Effector CD4-positive, alpha-beta T cell (primary cell): ENCODE measurements around the gene FBXO11.
"Not testable (repeated sequence)": the region's sequence is repeated elsewhere in the genome, so short reads cannot be mapped to it uniquely, and the experiment has no call there.

ENCODE experiments used
- DNase-seq: peaks from one replicate; pipeline ENCODE4 v3.0.0-alpha.2; 2020

The FBXO11 gene

DNA sequence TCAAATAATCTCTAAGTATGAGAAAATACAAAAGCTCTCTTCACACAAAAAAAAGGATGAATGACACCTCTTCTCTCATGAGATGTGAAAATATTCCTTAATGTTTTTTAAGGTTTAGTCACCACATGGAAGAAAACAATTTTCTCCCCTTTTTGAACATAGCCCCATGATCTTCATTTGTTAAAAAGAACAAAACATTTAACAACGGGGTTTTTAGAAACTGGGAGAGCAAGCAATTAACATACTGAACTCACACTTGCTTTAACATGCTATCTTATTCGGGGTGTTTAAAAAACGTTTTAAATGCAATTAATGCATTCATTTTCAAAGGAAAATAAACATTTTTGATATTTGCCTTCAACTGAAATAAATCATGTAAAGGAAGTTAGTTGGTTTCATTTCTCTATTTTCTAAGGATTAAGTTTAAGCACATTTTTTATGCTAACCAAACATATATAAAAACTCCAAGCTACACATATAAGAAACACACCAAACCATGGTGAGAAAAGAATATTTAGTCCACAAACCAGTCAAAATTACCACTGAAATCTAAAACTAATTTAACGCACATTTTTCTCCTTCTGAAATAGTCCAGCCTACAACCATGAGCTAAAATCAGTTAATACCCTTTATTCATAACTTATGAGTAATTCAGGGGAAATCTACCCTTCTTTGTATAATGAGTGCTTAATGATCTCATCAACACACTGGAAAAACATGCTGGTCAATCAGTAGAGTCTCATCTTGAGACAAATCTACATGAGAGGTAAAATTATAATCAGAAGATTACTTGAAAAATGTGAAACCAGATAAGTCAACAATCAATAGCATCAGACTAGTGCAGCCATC is 8.2 kb downstream of the FBXO11 start:
- DNase-seq = no peak

DNA sequence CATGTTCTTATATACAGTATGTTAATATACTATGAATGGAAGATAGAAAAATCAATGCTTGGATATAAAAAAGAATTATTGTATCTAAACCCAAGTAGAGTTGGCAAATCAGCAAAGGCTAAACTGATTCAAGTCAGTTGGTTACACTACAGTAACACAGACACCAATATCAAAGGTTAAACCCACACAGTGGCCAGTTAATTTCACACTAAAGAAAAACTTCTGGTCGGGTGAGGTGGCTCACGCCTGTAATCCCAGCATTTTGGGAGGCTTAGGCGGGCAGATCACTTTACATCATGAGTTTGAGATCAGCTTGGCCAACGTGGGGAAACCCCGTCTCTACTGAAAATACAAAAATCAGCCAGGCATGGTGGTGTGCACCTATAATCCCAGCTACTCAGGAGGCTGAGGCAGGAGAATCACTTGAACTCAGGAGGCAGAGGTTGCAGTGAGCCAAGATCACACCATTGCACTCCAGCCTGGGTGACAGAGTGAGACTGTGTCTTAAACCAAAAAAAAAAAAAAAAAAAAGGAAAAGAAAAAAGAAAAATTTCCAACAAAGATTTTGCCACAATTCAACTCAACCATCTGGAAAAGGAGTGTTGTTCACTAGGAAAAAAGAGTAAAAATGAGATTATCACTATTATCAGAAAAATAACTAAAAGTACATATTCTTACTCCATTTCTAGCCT is 9.0 kb downstream of the FBXO11 start:
- not testable (repeated sequence) for DNase-seq

- no peak for DNase-seq
Observed at GRCh38 chr2:47896450-47896968, 9.8 kb downstream of the FBXO11 start.

GRCh38 chr2:47893771-47894170 is 12.5 kb downstream of the FBXO11 start:
- DNase-seq = no peak

DNA sequence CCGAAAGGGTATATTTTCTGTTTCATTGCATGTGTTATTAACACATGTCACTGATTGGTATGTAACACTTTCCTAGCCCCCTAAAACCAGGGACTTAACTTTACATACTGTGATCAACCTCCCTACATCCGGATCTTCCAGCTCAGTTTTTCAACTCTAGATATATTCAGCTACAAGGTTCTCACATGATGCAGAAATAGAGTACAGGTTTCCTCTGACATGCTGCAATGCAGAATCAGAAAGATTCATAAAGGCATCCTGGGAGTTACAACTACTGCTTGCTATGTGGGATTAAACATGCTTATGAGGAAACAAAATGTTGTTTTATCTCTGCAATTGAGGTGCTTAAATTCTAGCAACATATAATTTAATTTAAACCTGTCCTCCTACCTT is 14.0 kb downstream of the FBXO11 start:
- no peak for DNase-seq

GRCh38 chr2:47891369-47892337 is 14.6 kb downstream of the FBXO11 start:
- no peak for DNase-seq

- DNase-seq = no peak
Observed at GRCh38 chr2:47890711-47891368, 15.5 kb downstream of the FBXO11 start.

DNA sequence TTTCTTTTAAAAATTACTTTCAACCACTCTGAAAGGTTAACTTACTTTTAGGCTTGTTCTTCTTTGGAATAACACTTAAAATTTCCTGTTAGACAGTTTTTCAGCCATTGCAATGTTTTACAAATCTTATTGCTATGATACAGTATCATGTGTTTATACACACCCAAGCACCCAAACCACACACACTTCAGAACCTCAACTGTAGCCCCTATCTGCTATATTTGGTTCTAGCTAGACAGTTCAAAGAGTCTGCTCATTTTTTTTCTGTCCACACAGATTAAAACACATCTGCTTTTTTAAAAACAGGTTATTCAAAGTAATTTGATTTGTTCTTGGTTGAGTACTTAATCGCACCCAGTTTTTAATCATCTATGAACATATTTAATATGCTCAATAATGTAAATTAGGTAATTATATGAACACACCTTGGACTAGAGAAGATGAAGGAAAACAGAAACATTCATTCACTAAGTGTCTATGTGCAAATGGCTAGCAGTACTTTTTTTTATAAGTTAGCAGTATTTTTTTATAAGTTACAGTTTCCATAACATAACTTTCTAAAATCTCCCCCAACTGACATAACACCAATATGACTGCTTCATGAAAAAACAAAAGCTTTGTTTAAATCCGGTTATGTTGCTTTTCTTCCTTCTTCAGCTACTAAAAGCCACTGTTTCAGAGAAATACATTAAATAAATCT is 17.6 kb downstream of the FBXO11 start:
- peak; percentile 10 for DNase-seq

- no peak for DNase-seq
Observed at GRCh38 chr2:47876912-47877311, 29.4 kb downstream of the FBXO11 start.

DNA sequence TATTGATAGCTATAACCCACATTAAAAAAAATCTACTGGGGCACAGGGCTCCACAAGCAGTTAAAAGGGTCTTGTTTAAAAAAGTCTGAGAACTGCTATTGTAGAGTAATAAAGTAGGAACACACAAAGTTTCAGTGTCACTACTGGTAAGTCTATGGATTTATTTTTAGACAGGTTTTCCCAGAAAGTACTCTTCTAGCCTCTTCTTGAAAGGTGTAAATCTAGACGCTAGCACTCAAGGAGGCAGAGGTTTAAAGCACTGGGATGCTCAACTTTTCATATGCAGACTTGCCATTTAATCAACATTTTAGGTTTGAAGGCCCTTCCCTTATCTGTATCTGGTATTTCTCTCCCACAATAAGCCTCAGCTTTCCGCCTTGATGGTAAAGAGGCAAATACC is 33.4 kb downstream of the FBXO11 start:
- no peak for DNase-seq

- no peak for DNase-seq
Observed at GRCh38 chr2:47870641-47871540, 35.4 kb downstream of the FBXO11 start.

DNA sequence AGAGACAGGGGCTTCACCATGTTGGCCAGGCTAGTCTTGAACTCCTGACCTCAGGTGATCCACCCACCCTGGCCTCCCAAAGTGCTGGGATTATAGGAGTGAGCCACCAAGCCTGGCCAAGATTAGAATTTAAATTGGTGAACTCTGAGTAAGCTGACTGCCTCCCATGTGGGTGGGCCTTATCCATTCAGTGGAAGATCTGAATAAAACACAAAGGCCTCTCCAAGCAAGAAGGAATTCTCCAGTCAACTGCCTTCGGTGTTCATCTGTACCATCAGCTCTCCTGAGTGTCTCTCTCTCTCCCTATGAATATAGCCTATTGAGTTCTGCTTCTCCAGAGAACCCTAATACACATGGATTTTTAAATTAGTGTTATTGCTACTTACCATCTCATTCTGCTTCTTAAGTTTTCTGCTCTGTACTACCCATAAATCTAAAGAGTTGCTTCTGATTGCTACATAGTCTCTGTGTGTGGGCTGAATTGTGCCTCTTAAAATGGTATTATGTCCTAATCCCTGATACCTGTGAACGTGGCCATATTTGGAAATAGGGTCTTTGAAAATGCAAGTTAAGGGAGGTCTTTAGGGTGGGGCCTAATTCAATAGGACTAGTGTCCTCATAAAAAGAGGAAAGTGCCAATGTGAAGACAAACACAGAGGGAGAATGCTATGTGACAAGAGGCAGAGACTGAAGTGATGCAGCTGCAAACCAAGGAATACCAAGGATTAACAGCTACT is 36.3 kb downstream of the FBXO11 start:
- DNase-seq = no peak

DNA sequence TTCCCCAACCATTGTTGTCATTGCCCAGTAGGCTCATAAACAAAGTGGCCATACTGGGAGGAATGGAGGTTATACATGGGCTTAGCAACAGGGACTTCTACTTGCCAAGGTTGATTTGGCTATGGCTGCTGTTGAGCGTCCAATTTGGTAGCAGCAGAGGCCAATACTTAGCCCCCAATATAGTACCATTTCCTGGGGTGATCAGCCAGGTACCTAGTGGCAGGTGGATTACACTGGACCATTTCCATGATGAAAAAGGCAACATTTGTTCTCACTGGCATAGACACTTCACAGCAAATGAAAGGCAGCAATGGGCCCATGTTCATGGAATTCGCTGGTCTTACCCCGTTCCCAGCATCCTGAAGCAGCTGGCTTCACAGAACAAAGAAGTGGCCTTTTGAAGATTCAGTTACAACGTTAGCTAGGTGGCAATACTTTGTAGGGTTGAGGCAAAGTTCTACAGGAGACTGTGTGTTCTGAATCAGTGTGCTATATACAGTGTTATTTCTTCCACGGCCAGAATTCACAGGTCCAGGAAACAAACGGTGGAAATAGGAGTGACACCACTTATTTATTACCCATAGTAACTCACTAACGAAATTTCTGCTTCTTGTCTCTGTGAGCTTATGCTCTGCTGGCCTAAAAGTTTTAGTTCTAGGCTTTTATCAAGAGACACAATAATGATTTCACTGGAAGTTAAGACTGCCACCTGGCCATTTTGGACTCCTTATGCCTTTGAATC is 37.5 kb downstream of the FBXO11 start:
- DNase-seq = no peak

- DNase-seq = no peak
Observed at GRCh38 chr2:47867205-47867604, 39.1 kb downstream of the FBXO11 start.

GRCh38 chr2:47864566-47864965 is 41.7 kb downstream of the FBXO11 start:
- no peak for DNase-seq

GRCh38 chr2:47862949-47863348 is 43.3 kb downstream of the FBXO11 start:
- no peak for DNase-seq

GRCh38 chr2:47853067-47853777 is 53.1 kb downstream of the FBXO11 start:
- DNase-seq = not testable (repeated sequence)

DNA sequence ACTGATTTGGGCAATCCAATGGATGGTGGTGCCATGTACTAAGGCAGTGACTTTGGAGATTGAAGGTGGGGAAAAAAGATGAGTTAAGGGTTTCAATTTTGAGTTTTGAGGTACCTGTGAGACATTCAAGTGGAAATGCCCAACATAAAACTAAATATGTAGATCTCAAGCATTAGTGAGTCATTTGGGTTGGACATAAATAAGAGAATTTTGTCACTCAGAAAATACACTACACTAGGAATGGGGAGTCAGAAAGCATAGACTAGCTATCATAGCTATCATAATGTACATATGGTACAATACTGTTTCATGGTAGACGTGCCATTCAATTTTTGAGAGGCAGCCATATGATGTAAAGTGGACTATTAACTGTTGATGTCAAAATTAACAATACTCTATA is 56.1 kb downstream of the FBXO11 start:
- no peak for DNase-seq
